Activated CD8-positive, alpha-beta memory T cell treated with anti-CD3 and anti-CD28 coated beads for 36 hours (primary cell): Measurements from ENCODE around the gene RAPGEF1. TPM values are rescaled to one million over a fixed set of nuclear protein-coding genes. Genes with fewer than 3 reads are reported as not detected.
"Not testable (repeated sequence)": the region's sequence is repeated elsewhere in the genome, so short reads cannot be mapped to it uniquely, and the experiment has no call there.

Source experiments
- CTCF ChIA-PET: fragments of 350-600 bp; sonication (Branson Sonifier 250); formaldehyde crosslinking; loops from one replicate; lab custom pipeline; 2021; ENCODE audit warnings: antibody characterized with exemption; lab: Charles Lee
- POLR2A ChIA-PET: fragments of 350-600 bp; sonication (Branson Sonifier 250); formaldehyde crosslinking; loops from one replicate; lab custom pipeline; 2021; ENCODE audit warnings: antibody characterized with exemption; lab: Charles Lee
- total RNA-seq, 2 experiments: library from RNA; stranded (reverse); gene quantifications; one replicate each; pipeline ENCODE4 v1.2.3, GENCODE V29; 2021

RAPGEF1 gene
- total RNA-seq, 2 experiments from 2014 or later: 125 to 136 TPM

GRCh38 chr9:131673531-131673930, 66.3 kb downstream of the RAPGEF1 start:
- ChIA-PET CTCF (interaction anchor here (0.5 to 1.0 kb wide), 2 partner anchors 67 to 290 kb away, joined by 3 read pairs; no protein-coding TSS in a partner anchor), POLR2A (interaction anchor here (1.1 kb wide), 1 partner anchor 62 kb away, joined by 3 read pairs; no protein-coding TSS in a partner anchor)

- CTCF ChIA-PET: interaction anchor here (1.0 kb wide), 2 partner anchors 57 to 67 kb away, joined by 3 read pairs; no protein-coding TSS in a partner anchor
- POLR2A ChIA-PET: no interaction called here
These were observed 66.8 kb downstream of the RAPGEF1 start for GRCh38 chr9:131673068-131673467.

- ChIA-PET CTCF (interaction anchor here (1.0 to 2.2 kb wide), 3 partner anchors 58 to 68 kb away, joined by 3 to 6 read pairs (median 4); no protein-coding TSS in a partner anchor), POLR2A (interaction anchor here (0.9 kb wide), 1 partner anchor 59 kb away, joined by 3 read pairs; no protein-coding TSS in a partner anchor)
These were observed 67.4 kb downstream of the RAPGEF1 start for GRCh38 chr9:131672451-131672850.

- CTCF ChIA-PET: interaction anchor here (1.4 to 2.2 kb wide), 2 partner anchors 62 to 69 kb away, joined by 4 to 6 read pairs; no protein-coding TSS in a partner anchor
These were observed 68.7 kb downstream of the RAPGEF1 start for GRCh38 chr9:131671133-131671520.

GRCh38 chr9:131670247-131671132, 69.4 kb downstream of the RAPGEF1 start:
- ChIA-PET CTCF (interaction anchor here (1.1 to 4.3 kb wide), 6 partner anchors 7 to 75 kb away, joined by 3 to 40 read pairs (median 9); no protein-coding TSS in a partner anchor), POLR2A (interaction anchor here (1.9 kb wide), 1 partner anchor 63 kb away, joined by 6 read pairs; no protein-coding TSS in a partner anchor)

More at GRCh38 chr9:131671133-131671520, 68.7 kb downstream of the RAPGEF1 start:
- POLR2A ChIA-PET: no interaction called here

- POLR2A ChIA-PET: interaction anchor here (1.2 to 2.8 kb wide), 8 partner anchors 8 to 64 kb away, joined by 3 to 24 read pairs (median 8); no protein-coding TSS in a partner anchor
- CTCF ChIA-PET: interaction anchor here (1.1 to 4.3 kb wide), 8 partner anchors 8 to 76 kb away, joined by 3 to 40 read pairs (median 6); partner anchors contain the start of gene RAPGEF1
These were observed 70.4 kb downstream of the RAPGEF1 start for GRCh38 chr9:131669269-131670157.

GRCh38 chr9:131668439-131669268, 71.2 kb downstream of the RAPGEF1 start:
- ChIA-PET POLR2A (interaction anchor here (0.7 to 2.8 kb wide), 12 partner anchors 9 to 67 kb away, joined by 3 to 24 read pairs (median 5); no protein-coding TSS in a partner anchor), CTCF (interaction anchor here (0.9 to 4.3 kb wide), 10 partner anchors 9 to 77 kb away, joined by 3 to 40 read pairs (median 6); partner anchors contain the start of gene RAPGEF1)

- ChIA-PET POLR2A (interaction anchor here (0.6 to 2.8 kb wide), 12 partner anchors 9 to 102 kb away, joined by 3 to 24 read pairs (median 4); no protein-coding TSS in a partner anchor), CTCF (interaction anchor here (0.9 to 4.3 kb wide), 10 partner anchors 10 to 77 kb away, joined by 3 to 40 read pairs (median 6); partner anchors contain the start of gene RAPGEF1)
These were observed 71.8 kb downstream of the RAPGEF1 start for GRCh38 chr9:131668057-131668438.

- POLR2A ChIA-PET: interaction anchor here (0.6 to 2.8 kb wide), 9 partner anchors 10 to 102 kb away, joined by 3 to 24 read pairs (median 5); no protein-coding TSS in a partner anchor
These were observed 72.3 kb downstream of the RAPGEF1 start for GRCh38 chr9:131667576-131667975.

GRCh38 chr9:131666774-131667173, 73.1 kb downstream of the RAPGEF1 start:
- ChIA-PET POLR2A (interaction anchor here (0.8 to 2.8 kb wide), 4 partner anchors 11 to 13 kb away, joined by 3 to 24 read pairs (median 4); no protein-coding TSS in a partner anchor), CTCF (interaction anchor here (1.4 to 4.3 kb wide), 3 partner anchors 11 to 66 kb away, joined by 3 to 40 read pairs (median 26); no protein-coding TSS in a partner anchor)

More at GRCh38 chr9:131667576-131667975, 72.3 kb downstream of the RAPGEF1 start:
- CTCF ChIA-PET: interaction anchor here (0.9 to 4.3 kb wide), 7 partner anchors 9 to 76 kb away, joined by 3 to 40 read pairs (median 4); no protein-coding TSS in a partner anchor

- ChIA-PET POLR2A (interaction anchor here (0.8 to 1.2 kb wide), 2 partner anchors 12 to 13 kb away, joined by 3 to 4 read pairs; no protein-coding TSS in a partner anchor), CTCF (interaction anchor here (1.0 to 2.5 kb wide), 2 partner anchors 74 to 89 kb away, joined by 3 to 12 read pairs; partner anchors contain the start of gene RAPGEF1)
These were observed 73.8 kb downstream of the RAPGEF1 start for GRCh38 chr9:131666029-131666428.

GRCh38 chr9:131663288-131663687, 76.6 kb downstream of the RAPGEF1 start:
- CTCF ChIA-PET: no interaction called here
- POLR2A ChIA-PET: no interaction called here

GRCh38 chr9:131662289-131662621, 77.6 kb downstream of the RAPGEF1 start:
- CTCF ChIA-PET, POLR2A ChIA-PET: not testable (repeated sequence)

GRCh38 chr9:131661568-131662288, 78.1 kb downstream of the RAPGEF1 start:
- CTCF ChIA-PET: no interaction called here
- POLR2A ChIA-PET: no interaction called here

- ChIA-PET POLR2A (no interaction called here), CTCF (no interaction called here)
These were observed 79.1 kb downstream of the RAPGEF1 start for GRCh38 chr9:131660466-131661405.
